Fibroblast of lung (primary cell): ENCODE measurements around the gene MLYCD.

ENCODE experiments used
- EZH2 ChIP-seq: IDR thresholded peaks from 2 replicates; pipeline ENCODE4 v1.5.1; 2012; ENCODE audit warnings: low read length, control low read depth, mild to moderate bottlenecking; ENCODE audit errors: missing control alignments
- TF ChIP-seq, protein P1 (sequence below), 2 donors: IDR thresholded peaks in 1 of 2; conservative IDR thresholded peaks in 1 of 2; 1 replicate in 1 of 2; 2 replicates in 1 of 2; pipeline ENCODE4 v1.5.1; 2011 to 2012; ENCODE audit warnings: low read length in 2 of 2, control low read depth in 1 of 2, inconsistent platforms in 1 of 2, low read depth in 1 of 2, mild to moderate bottlenecking in 1 of 2

DNA sequence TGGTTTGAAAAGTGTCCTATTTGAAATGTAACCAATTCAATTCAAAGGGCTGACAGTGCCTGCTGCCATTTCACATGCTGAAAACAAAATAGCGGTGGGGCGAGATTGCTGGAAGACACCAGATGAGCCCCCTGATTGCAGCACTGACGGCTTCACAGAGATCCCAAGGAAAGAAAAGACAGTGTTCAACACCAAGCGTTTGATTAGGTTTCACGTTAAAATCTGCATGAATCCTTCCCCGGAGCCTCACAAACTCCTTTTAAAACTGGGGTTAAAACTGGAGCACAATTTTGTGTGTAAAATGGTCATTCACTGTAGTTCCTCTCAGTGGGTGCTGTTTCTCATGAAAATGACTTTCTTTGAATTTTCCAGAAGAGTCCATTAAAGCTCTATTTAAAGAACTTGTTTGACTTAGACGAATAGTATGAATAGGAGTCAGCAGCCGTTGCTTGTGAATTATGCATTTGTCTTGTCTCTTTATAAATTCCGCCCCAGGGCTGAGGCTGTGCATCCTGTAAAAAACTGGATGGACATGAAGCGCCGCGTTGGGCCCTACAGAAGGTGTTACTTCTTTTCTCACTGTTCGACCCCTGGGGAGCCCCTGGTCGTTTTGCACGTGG lies 8.8 kb downstream of the MLYCD start:
- TF ChIP-seq, protein P1, sequence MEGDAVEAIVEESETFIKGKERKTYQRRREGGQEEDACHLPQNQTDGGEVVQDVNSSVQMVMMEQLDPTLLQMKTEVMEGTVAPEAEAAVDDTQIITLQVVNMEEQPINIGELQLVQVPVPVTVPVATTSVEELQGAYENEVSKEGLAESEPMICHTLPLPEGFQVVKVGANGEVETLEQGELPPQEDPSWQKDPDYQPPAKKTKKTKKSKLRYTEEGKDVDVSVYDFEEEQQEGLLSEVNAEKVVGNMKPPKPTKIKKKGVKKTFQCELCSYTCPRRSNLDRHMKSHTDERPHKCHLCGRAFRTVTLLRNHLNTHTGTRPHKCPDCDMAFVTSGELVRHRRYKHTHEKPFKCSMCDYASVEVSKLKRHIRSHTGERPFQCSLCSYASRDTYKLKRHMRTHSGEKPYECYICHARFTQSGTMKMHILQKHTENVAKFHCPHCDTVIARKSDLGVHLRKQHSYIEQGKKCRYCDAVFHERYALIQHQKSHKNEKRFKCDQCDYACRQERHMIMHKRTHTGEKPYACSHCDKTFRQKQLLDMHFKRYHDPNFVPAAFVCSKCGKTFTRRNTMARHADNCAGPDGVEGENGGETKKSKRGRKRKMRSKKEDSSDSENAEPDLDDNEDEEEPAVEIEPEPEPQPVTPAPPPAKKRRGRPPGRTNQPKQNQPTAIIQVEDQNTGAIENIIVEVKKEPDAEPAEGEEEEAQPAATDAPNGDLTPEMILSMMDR (conservative IDR thresholded peaks at IDR 0.05 in 1 of 2, IDR thresholded peaks at IDR 0.05 in 1 of 2; ENCODE audit: low read depth in 1 of 2, low read length in 2 of 2) = no peak
- TF ChIP-seq EZH2 = no peak
